Fibroblast of skin of left biceps (primary cell): Measurements from ENCODE around the gene PLIN5.

ENCODE experiments used
- DNase-seq, 2 experiments: peaks; one replicate each; pipeline ENCODE4 v3.0.0-alpha.2; 2013; ENCODE audit warnings: low read depth in 2 of 2

PLIN5 gene

DNA sequence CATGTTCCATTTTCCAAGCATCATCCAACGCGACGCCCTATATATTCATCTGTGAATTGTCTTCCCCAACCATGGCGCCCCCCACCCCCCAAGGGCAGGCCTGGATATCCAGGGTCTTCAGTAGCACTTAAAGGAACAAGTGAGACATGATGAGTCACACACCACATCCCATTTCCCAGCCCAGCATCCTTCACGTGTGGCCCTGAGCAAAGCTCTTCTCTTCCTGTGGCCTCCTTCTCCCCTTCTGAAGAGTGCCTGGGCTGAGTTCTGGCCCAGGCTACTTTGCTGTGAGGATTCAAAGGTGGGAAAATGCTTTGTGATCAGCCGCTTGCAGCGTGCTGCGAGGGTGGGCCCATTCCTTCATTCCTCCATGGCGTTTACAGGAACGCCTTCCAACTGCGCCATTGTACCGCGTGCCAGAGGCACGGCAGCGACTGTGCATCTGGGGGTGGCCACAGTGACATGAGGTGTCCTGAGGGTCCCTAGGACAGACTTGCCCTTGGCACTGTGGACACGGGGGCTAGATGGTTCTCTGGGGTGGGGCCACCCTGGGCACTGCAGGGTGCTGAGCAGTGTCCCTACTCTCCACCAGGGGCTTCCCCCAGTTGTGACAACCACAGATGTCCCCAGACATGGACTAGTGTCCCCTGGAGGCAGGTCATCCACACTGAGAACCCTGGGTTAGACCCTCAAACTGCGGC, 28.4 kb downstream of the PLIN5 start:
- peak; percentile 7 to 9 for DNase-seq

DNA sequence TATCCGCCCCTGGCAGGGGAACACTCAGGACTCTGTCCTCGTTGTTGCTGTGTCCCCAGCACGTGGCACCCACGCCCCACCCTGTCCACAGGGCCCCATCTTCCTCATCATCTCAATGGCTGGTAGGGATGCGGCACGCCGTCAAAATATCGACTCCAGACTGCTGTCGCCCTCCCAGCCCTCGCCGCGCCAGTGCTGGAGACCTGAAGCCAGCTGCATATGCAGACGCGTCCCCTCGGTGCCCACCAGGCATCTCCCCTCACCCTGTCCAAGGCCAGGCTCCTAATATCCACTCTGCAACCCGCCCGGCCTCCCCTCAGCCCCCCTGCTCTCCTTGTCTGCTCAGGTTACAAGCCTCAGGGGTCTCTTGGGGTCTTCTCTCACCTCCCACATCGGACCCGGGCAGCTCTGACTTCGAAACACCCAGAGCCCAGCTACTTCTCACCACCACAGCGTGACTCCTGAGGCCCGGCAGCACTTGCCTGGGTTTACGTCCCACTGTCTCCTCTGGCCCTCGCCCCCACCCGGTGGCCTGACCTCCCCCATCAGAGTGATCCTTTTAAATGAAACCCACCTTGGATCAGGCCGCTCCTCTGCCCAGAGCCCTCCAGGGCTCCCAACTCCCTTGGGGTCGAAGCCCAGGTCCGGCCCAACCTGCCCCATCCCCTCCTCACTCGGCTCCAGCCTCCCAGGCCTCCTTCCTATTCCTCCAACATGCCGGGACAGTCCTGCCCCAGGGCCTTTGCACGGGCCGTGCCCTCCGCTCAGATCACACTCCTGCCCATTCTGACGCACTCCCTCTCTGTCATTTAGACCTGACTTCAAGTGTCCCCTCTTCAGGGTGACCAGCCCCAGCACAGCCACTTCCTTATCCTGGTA, 29.2 kb downstream of the PLIN5 start:
- DNase-seq, result no peak

DNA sequence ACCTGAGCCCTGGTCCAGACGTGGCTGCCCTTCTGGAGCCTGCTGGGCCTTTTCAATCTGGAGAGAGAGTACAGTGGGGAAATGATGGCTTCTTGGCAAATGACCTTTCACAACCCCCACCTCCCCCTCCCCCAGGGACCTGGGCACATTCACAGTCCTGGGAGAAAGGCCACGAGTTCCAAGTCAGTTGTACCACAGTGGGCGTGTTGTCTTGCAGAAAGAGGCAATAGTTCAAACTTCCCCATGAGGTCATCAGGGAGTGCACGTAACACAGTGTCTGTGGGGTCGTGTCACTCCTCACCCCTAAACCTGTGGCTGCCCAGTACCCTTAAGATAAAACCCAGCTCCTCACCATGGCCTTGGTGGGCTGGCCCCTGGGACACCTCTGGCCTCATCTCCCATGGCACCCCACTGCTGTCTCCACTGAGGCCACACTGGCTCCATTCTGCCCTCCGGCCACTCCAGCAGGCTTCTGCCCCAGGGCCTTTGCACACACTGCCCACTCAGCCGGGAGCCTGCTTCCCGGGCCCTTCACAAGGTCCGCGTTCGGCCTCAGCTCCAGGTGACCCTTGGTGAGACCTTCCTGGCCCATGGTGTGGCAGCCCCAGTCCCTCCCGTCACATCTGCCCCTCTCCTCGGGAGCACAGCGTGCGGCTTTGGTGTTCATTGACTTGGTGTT, 30.0 kb downstream of the PLIN5 start:
- DNase-seq, result no peak

DNA sequence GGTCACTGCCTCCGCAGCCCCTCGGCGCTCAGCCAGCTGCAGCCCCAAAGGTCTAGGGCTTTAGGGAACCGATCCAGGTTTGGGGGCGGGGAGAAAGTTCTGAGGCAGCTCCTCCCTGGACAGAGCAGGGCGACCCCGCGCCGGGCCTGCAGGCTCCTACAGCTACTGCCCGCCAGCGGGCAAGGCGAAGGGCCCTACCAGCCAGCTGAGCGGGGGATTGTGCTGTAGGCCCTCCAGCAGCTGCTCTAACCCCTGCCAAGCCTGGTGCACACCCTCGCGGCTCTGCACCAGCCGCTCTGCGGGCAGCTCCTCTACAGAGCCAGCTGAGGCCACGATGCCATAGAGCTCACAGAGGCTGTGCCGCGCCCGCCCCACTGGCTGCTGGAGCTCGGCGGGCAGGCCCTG, 30.7 kb downstream of the PLIN5 start:
- DNase-seq, result no peak

DNA sequence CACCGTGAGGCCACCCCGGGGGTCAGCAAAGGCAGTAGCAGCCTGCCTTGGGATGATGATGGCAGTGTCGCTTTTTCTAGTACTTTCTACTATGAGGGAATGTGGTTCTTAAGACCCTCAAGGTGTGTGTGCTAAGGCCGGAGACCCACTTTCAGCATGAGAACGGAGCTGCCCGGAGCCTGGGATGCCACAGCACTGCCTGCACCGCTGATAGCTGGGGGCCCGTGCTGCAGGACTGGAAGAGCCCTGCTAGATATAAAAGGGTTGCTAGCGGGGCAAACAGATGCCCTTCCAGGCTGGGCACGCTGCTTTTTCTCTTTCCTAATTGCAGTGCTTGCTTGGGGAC, 31.2 kb downstream of the PLIN5 start:
- DNase-seq, result no peak

DNA sequence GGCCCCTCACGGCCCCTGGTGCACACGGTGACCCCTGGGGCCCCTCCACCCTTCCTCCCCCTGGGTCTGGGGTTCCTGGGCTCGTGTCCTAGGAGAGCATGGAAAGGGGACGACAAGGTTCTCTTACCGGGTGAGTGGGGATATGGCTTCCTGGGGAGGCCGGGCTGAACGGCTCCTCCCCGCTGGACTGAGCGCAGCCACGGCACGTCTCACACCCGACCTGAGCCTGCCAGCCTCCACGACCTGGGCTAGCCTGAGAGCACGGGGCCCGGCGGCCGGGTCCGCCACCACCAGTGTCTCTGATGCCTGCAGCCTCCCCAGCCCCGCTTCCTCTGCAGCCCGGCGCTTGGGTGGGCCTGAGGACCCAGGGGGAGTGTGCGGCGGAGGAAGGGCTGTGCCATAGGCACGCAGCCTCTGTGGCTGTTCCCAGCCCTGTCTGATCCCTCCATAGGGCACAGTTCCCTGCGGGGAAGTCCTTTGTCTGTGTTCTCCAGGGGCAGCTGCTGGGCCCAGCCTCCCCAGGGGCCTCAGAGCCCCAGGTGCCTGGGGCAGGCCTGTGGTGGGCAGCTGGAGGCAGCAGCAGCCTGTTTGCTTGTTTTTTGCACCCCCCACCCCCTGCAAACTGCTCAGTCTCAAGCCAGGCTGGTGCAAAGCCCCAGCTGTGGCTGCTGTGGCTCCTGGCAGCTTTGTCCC, 31.7 kb downstream of the PLIN5 start:
- DNase-seq, result no peak

DNA sequence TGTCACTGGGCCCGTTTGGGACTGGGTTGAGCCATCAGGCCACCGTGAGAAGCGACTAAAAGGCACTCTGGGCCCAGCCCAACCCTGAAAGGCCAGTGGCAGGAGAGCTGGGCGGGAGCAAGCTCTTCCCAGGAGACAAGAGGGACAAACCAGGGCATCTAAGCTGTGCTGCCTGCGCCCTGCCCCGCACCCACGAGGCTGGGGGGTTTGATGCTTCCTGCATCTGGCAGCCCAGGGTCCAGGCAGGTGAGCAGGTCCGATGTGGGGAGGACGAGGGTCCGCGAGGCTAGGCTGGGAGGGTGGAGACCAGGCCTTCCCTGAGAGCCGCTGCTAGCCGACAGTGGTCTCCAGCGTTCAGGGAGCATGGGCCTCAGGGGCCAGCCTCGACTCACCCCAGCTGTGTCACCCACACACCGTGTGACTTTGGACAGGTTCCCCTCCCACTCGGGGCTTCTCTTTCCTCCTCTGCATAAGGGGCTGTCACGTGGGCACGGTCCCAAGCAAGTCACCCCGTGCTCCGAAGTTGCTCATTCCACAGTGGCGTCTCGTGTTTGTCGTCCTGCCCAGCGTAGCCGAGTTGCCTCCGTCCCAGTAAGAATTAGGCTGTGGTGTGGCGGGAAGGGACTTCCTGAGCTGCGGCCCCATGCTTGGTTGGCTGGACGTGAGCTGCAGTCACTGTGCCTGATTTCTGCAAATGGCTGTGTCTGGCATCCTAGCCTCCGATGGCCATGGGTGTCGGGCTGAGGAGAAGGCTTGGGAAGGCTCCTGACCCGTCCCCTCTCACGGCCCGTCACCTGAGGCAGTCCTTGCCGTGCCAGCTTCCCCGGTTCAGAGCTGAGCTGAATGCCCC, 32.5 kb downstream of the PLIN5 start:
- DNase-seq, result no peak

DNA sequence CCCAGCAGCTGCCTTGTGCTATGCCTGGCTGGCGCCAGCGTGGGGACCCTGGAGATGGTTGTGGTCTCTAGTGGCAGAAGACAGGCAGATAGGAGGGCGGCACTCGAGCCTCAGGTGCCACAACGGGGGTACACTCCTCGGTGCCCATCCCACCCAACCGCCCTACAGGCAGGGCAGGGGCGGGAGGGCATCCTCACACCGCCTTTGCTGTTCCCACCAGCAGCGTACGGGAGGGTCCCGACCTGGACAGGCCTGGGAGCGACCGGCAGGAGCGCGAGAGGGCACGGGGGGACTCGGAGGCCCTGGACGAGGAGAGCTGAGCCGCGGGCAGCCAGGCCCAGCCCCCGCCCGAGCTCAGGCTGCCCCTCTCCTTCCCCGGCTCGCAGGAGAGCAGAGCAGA, 33.3 kb downstream of the PLIN5 start:
- DNase-seq, result no peak

DNA sequence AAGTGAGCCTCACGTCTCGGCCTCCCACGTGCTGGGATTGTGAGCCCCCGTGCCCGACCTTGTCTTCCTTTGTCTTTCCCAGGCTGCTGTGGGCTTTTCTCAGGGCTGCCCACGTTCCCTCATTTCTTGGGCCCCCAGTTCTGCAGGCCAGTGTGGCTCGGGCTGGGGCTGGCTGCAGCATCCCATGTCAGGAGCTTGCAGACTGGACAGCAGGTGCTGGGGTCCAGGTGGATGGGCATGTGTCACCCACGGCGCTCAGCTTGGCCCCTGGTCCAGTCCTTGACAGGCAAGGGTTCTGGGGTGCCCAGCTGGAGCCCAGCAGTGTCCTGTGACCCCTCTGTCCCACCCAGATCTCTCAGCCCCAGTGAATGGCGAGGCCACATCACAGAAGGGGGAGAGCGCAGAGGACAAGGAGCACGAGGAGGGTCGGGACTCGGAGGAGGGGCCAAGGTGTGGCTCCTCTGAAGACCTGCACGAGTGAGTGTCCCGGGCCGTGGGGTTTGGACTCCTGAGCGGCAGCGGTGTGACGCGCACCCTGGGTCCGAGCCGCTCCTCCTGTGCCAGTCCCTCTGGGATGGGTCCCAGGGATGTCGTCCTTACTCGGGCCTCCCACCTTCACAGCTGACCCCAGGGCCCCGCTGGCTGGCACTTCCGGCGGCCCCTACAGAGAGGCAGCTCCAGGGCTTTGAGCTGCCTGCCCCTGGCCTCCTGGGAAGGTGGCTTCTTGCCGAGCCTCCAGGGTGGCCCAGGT, 34.0 kb downstream of the PLIN5 start:
- no peak for DNase-seq

DNA sequence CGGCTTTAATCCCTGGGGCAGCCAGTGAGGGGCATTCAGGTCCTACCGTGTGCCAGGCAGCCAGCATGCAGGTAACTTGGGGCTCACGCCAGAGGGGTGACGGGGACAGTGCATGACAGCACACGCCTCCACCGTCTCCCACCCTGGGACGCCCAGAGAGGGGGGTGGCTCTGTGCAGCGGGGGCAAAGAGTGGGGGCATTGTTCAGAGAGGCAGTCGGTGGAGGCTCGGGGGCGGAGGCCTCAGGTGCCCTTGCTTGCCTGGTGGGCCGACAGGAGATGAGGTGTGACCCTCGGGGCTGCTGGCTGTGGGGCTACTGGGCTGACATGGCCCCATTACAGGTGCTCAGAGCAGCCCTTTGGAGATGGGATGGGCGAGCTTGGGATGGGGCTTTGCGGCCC, 35.2 kb downstream of the PLIN5 start:
- no peak for DNase-seq

DNA sequence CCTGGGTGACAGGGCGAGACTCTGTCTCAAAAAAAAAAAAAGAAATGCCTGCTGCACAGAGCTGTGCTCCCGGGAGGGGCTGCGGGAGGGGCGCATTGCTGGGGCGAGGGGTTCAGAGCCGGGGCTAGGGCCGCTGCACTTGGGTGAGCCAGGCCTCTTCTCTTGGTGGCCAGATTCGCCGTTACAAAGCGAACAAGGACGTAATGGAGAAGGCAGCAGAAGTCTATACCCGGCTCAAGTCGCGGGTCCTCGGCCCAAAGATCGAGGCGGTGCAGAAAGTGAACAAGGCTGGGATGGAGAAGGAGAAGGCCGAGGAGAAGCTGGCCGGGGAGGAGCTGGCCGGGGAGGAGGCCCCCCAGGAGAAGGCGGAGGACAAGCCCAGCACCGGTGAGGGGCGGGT, 35.7 kb downstream of the PLIN5 start:
- DNase-seq, result no peak

DNA sequence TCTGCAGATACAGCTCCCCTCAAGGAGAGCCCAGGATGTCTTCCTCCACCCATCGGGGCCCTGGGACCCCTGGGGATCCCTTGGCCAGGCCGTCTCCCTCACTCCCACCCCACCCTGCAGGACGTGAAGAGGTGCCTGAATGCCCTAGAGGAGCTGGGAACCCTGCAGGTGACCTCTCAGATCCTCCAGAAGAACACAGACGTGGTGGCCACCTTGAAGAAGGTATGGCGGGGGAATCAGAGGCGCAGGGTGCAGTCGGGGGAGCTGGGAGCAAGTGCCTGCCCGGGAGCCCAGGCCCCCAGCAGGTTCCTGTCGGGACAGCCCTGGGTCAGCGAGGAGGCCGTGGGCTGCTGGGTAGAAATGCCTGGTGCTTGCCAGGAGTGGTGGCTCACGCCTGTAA, 36.3 kb downstream of the PLIN5 start:
- no peak for DNase-seq

DNA sequence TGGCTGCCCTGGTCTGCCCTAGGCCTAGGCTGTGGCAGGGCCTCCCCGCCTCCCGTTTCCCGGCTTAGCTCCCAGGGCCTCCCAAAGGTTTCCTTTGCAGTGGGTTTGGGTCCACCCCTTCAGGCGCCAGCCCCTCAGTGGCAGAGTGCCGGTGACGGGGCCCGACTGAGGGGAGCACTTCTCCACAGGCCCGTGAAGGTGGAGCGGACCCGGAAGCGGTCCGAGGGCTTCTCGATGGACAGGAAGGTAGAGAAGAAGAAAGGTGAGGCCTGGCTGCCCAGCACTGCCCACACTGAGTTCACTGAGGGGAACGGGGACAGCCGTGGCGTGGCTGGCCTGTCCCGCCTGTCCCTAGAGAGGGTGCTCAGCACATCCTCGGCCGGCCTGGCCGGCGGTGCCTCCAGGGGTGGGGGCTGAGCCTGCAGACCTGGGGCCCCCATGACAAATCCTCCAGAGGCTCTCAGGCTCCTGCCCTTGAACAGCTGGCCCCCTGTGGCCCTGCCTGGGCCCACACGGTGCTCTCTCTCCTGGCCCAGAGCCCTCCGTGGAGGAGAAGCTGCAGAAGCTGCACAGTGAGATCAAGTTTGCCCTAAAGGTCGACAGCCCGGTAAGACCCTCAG, 37.1 kb downstream of the PLIN5 start:
- no peak for DNase-seq

DNA sequence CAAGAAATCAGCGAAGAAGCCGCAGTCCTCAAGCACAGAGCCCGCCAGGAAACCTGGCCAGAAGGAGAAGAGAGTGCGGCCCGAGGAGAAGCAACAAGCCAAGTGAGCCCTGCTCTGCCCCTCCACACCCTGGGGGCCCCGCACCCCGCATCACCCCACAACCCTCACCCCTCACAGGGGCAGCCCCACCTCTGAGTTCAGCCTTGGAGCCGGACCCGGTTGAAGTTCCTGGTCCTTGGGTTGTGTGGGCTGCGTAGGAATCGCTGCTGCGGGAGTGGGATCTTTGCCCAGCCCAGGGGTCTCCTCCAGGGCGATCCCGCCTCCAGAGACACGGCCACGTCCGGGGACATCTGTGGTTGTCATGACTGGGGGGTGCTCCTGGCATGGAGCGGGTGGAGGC, 38.7 kb downstream of the PLIN5 start:
- DNase-seq, result no peak

DNA sequence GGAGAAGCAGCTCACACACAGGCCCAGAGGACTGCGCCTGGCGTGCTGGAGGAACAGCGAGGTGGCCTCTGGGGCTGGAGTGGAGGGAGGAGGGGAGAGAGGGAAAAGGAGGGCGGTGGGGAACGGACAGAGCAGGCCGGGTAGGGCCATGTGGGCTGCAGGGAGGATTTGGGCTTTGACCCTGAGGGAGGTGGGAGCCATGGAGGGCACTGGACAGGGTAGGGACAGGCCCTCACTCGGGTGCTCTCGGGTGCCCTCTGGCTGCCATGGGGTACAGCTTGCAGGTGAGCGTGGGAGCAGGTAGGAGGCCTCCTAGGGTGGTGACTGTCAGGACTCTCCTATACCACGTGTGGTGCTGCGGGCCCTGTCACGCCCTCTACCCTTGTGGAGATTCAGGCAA, 39.6 kb downstream of the PLIN5 start:
- no peak for DNase-seq

DNA sequence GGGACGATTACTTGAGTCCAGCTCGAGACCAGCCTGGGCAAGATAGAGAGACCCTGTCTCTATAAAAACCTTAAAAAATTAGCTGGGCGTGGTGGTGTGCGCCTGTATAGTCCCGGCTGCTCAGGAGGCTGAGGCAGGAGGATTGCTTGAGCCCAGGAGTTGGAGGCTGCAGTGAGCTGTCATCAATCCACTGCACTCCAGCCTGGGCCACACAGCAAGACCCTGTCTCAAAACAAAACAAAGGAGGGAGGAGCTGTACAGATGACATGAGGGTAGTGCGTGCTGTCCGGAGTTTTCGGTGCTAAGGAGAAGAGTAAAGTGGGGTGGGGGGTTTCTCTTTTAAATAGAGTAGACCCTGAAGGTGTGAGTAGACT, 40.3 kb downstream of the PLIN5 start:
- no peak for DNase-seq

DNA sequence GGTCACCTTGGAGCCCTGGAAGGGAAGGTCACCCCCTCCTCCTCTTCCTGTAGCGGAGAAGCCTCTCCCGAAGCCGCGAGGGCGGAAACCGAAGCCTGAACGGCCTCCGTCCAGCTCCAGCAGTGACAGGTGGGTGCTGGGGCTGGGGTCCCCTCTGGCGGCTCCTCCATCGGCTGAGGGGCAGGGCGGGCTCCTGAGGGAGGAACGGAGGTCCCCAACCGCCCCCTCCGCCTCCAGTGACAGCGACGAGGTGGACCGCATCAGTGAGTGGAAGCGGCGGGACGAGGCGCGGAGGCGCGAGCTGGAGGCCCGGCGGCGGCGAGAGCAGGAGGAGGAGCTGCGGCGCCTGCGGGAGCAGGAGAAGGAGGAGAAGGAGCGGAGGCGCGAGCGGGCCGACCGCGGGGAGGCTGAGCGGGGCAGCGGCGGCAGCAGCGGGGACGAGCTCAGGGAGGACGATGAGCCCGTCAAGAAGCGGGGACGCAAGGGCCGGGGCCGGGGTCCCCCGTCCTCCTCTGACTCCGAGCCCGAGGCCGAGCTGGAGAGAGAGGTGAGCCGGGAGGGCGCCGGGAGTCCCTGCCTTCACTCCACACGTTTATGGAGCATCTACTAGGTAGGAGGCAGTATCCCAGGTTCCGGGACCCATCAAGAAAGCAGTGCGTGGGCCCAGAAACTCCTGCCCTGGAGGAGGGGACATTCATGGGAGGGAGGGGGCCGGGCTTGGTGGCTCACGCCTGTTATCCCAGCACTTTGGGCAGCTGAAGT, 40.9 kb downstream of the PLIN5 start:
- no peak for DNase-seq

DNA sequence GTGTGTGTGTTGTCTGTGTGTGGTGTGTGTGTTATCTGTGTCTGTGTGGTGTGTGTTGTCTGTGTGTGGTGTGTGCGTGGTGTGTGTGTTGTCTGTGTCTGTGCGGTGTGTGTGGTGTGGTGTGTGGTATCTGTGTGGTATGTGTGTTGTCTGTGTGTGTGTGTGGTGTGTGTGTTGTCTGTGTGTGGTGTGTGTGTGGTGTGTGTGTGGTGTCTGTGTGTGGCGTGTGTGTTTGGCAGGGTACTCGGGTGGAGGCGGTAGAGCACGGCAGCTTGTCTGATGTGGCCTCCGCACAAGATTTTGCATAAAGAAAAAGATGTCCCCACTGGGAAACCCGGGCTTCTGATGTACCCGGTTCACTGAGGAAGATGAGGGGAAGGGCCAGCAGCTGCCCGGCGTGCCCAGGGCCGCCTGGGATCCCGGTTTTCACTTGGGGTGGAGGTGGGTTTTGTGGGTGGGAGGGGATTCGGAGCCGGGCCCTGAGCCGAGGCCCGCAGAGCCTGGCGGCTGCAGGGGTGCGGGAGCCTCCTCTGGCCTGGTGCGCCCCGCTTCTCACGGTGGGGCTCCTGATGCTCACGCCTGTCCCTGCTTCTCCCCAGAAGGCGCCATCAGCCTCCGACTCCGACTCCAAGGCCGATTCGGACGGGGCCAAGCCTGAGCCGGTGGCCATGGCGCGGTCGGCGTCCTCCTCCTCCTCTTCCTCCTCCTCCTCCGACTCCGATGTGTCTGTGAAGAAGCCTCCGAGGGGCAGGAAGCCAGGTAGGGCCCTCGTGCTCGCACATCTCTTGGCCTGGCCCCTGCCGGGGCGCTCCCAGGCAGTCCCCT, 41.7 kb downstream of the PLIN5 start:
- no peak for DNase-seq
